IPS-11a (cell line): ENCODE results near the gene ABR.
"Not testable (repeated sequence)": the region's sequence is repeated elsewhere in the genome, so short reads cannot be mapped to it uniquely, and the experiment has no call there.

Experiments
- H3K4me3 ChIP-seq: one replicate; pipeline ENCODE4 v1.5.1; 2013; ENCODE audit warnings: low read depth, low read length, control low read depth

ABR gene

DNA sequence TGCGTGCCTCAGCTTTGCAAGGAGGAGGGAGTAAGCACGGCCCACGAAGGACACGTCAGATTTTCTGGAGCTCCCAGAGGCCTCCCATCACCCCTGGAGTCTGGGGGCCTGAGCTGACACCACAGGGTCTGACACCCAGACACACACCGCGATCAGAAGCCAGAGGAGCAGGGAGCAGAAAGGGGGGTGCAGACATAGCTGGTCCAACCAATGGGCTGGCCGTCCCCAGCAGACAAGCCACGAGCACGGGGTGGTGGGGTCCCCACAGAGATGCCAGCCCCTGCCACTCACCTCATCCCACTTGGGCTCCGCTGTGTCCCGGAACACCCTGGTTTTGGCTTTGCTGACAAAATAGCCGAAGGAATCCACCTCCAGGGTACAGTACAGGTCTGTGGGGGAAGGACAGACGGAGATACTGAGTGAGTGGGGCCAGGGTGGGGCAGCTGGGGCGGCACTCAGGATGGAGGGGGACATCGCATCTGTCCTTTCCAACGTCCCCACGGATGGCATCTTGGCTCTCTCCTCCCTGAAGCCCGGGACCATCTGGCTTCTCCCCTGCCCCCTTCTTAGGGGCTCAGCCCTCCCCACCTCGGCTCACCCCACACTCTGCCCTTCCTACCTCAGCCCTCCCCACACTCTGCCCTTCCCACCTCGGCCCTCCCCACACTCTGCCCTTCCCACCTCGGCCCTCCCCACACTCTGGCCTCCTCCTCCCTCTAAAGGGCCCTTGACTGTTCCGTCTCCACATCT is 129.4 kb downstream of the ABR start:
- H3K4me3 ChIP-seq: no peak overlapping the region

DNA sequence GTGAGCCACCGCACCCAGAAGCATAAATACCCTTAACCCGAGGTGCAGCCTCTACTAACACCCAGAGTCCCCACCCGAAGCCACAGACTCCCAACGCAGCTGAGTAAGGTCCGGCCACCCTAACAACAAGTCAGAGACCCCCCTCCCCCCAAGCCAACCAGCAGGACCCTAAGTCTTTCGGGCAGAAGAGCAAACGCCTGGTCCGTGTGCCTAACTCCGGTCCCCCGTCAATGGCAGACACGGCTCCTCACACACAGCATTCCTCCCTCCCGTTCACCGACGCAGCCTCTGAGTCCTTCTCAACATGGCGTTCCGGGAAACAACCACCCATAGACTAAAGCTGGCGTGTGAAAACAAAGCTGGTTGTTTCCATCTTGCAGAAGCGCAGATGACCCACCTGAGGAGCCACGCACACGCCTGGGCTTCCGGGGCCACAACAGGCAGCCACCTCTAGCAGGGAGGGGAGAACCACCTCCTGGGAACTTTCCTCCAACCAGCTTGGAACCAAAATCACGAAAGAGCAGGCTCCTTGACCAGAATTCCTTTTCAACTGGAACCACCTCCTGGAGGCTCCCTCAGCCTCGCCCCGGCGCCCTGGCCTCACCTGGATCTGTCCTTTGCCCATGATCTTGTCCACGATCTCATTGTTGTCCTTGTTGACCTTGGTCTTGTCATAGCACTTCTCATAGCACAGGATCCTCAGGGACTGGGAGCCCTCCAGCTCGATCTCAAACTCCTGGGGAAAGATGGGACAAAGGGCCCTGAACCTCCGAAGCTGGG is 130.1 kb downstream of the ABR start:
- no peak overlapping the region for H3K4me3 ChIP-seq

DNA sequence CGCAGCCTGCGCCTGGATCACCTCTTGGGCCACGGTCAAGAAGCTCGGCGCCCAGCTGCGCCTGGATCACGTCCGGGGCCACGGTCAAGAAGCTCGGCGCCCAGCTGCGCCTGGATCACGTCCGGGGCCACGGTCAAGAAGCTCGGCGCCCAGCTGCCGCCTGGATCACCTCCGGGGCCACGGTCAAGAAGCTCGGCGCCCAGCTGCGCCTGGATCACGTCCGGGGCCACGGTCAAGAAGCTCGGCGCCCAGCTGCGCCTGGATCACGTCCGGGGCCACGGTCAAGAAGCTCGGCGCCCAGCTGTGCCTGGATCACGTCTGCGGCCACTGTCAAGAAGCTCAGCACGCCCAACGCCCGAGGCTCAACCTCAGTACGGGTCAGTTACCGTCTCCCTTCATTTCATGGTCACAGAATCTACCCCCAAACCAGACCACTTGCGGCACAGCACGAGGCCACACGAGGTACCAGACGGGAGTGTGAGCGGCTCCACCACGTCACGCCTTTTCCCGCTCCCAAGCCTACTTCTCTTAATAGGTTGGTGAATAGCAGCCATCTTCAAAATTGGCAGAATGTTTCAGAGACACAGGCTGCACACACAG is 131.2 kb downstream of the ABR start:
- H3K4me3 ChIP-seq: not testable (repeated sequence)

DNA sequence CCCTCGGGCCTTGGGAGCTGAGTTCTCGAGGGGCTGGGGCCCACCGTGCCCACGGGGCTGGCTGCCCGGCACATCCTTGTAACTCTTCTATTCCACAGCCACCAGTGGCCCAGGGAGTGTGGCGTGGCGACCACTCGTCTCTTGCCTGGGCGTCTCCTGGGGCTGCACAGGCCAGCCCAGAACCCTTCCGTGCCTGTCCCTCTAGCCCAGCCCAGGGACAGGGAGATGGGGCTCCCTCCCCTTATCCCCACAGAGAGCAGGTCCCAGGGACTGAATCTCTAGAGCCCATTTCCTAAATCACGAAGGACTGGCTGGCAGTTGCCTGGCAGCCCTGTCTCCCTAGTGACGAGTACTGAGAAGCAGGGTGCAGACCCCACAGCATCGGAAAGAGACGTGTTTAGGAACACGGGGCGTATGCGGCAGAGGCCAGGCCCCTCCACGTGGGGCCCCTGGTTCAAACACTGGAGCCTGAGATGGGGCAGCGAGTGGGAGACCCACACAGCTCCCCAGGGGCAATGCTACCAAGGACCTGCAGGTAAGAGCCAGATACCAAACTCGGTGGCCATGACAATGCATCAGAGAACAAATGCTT is 131.8 kb downstream of the ABR start:
- H3K4me3 ChIP-seq: no peak overlapping the region

DNA sequence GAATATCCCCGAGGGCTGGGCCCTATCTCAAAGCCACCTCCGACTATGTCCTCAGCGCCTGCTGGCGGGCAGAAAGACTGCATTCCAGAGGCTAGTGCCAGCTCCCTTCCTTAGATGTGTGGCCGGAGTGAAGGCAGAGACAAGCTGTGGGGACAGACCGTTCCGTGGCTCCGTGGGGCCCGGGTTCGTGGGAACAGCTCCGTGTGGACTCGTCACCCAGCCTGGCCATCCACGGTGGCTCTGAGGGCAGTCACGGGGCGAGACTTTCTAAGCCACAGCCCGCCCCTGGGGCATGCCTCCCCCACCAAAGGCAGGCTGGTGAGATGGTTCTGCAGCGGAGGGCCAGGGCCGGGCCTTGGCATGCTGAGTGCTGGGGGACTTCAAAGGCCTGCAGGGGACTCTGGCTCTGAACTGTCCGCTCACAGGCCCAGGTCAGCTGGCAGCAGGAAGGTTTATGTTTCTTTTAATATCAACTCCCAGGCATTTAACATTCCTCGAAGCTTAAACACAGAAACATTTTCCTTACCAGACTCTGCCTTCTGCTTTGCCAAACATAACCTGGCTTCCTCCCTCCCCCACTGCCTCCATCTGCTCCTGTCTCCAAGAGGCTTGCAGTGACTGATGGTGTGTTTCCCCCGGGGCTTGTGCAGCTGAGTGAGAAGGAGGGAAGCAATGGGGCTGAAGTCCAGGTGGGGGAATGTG is 132.5 kb downstream of the ABR start:
- no peak overlapping the region for H3K4me3 ChIP-seq

DNA sequence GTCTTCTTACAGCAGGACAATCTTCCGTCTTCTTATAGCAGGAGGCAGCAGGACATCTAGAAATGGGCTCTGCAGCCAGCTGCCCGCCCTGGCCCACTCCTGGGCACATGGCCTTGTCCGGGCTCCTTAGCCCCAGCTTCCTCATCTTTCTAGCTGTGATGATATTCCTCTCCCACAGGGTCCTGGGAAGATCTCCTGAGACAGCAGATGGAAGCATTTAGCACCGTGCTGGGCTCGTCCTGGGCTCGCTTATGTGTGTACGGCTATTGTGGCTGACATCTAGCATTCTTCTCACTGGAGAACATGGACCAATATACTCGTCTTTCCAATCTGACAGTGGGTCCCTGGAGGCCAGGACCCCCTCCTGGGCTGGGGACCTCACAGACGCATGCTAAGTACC is 134.3 kb downstream of the ABR start:
- no peak overlapping the region for H3K4me3 ChIP-seq

DNA sequence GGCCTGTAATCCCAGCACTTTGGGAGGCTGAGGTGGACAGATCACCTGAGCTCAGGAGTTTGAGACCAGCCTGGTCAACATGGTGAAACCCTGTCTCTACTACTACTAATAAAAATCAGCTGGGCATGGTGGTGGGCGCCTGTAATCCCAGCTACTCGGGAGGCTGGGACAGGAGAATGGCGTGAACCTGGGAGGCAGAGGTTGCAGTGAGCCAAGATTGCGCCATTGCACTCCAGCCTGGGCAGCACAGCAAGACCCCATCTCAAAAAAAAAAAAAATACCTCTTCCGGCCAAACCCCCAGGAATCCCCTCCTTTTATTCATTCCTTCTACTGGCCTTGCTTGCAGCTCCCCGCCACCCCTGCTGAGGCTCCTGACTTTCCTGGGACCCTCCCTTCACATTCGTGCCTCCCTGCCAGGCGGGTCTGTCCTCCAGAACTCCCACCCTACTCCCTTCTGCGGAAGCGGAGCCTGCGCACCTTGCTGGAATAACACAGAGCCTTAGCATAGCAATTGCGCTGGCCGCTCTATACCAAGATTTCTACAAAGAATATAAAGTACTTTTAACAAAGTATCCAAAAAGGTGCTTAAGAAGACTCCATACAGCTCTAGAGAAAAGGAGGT is 135.3 kb downstream of the ABR start:
- H3K4me3 ChIP-seq: not testable (repeated sequence)

DNA sequence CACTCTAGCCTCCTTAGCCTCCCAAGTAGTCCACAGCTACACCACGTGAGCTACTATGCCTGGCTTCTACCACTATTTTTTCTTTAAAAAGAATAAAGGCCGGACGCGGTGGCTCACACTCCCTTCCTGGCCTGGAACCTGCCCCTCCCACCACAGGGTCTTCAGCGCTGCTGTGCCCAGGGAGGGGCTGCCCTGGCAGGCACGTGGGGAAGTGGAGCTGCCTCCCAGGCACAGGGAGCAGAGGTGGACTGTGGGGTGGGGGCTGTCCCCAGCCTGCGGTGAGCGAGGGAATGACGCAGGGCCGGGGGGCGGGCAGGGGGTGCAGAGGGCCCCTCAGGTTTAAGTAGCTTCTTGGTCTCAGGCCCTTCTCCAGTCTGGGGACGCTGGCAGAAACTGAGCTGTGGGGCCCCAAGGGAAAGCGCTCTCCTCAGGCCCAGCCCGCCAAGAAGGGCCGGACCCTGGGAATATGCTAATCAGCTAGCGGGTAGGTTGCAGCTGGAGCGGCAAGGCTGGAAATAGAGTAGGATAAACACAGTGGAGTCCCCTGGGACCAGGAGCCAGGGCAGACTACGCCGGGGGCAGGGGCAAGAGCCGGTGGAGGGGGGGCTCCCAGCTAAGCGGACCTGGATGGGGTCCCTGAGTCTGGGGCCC is 136.1 kb downstream of the ABR start:
- no peak overlapping the region for H3K4me3 ChIP-seq

DNA sequence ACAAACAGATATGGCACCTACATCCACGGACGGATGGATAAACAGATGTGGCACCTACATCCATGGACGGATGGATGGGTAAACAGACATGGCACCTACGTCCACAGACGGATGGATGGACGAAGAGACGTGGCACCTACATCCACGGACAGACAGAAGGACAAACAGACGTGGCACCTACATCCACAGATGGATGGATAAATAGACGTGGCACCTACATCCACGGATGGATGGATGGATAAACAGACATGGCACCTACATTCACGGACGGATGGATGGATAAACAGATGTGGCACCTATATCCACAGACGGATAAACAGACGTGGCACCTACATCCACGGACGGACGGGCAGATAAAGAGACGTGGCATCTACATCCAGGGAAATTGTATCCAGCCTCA is 137.3 kb downstream of the ABR start:
- no peak overlapping the region for H3K4me3 ChIP-seq

DNA sequence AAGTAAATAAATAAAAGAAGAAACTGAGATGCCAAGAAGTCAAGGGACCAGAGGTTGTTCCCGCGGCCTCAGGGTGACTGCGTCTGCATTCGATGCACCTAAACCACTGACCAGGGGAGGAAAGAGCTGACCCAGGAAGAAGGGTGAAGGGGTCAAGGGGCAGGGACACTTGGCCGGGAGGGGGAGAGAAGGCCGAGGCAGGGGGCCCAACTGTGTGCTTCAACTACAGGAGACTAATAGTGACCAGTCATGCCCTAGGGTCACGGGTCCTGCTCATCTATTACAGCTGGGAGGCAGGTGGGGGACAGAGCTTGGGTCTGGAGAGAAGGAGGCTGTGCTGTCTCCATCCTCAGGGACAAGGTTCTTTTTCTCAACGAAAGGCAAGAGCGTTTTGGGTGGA is 138.0 kb downstream of the ABR start:
- H3K4me3 ChIP-seq: no peak overlapping the region

DNA sequence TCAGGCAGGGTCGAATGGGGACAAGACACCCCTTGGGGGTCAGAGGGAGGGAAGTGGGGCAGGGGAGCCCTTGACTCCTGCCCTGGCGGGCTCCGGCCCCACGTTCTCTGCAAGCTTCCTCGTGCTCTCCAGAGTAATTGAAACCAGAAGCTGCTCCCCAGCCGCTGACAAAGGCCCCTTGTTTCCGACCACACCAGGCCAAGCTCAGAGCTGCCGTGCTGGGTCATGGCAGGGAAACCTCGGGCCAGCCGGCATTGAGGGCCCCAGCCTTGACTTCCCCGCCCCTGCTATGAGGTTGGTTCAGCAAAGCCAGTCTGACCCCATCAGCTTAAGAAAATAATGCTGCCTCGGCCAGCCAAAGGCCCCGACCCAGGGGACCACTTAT is 139.6 kb downstream of the ABR start:
- no peak overlapping the region for H3K4me3 ChIP-seq

DNA sequence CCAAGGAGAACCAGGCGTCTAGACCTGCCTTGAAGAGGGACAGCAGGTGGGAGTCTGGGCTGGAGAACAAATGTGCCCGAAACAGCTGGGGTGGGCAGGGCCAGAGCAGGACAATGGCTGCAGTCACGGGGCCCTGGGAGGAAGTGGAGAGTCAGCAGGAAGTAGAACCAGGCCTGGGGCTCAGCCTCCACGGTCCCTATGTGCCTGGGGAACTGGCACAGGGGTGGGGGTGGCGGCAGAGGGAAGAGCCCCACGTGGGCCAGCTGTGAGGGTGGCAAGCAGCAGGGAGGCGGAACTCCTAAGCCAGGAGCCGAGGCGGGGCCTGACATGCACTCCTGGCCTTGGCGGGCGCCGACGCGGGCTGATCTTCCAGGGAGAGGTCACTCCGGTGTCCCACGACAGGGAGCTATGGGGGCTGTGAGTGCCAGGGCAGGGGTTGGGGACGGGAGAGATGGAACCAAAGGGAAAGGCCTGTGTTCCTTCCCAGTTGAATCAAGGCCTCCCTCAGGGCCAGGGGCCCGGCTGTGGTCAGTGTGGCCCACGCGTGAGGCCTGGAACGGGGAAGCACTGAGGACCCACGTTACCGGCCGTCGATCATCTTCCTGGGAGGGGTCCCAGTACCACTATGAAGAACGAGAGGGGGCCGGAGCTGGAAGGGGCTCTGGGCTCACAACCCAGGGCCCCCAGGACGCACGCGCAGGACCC is 140.1 kb downstream of the ABR start:
- H3K4me3 ChIP-seq: no peak overlapping the region

DNA sequence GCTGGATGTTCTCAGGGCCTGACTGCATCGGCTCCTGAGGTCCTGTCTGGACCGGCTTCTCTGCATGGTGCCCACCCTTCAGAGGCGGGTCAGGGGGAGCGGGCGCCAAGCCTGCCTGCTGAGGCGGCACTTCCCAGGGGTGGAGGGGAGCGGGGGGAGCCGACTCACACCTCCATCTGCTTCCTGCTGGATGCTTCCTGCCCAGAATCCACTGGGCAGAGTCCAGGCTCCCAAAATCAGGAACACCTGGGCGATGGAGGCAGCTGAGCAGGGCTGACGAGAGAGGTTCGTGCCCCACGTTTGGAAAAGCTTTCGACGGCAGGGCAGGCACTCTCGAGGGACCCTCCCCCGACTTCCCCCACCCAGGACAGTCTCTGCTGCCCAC is 140.7 kb downstream of the ABR start:
- H3K4me3 ChIP-seq: no peak overlapping the region

DNA sequence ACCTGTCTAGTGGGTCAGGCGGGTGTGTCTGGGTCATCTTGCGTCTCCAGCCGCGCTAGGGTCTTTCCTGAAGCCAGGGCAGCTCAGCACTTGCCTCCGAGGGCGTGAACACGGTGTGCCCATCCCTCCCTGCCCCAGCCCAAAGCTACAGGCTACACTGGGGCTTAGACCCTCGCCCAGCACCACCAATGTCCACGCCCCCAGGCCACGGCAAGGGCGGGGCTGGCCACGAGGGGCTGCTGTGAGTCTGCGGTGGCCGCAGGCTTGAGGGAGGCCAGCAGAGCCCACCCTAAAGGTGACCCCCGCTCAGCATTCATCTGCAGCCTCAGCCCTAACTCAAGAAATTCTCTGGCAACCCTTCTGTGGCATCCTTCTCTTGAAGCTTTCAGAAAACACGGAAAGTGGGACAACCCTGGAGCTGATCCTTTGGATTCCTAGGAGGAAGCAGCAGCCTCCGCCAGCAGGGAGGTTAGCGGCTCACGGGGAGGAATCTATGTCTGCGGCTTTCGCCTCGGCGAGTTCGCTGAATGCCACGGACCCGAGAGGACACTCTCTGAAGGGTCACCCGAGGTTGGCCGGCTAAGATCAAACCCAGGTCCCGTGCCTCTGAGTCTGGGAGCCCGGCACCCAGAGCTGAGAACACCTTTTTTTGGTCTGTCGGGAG is 141.2 kb downstream of the ABR start:
- no peak overlapping the region for H3K4me3 ChIP-seq

DNA sequence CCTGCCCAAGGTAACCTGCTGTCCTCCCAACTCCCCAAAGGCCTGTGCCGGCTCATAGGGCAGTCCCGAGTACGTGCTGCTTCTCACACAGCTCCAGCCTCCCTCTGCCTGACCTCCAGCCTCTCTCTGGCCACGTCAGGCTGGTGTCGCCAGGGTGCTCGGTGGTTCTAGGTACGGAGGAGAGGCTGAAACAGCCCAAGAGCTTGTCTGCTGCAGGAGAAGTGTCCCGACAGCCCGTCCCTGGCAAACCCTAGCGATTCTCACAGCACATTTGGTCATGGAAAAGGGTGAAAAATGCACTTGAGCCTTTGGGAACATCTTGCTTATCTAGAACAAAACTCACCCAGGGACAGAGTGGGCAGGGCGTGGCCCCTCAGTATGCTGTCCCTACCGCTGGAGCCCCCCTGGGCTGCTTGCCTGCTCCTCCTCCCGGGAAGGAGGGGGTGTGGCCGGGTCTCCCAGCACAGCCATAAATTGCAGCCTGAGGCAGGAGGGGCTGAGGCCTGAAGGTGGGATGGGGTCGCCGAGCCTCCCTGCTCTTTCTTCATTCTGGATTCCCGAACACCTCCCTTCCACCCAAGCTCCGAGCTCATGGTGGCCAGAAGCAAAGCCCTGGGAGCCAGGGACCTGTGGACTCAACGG is 142.4 kb downstream of the ABR start:
- no peak overlapping the region for H3K4me3 ChIP-seq

DNA sequence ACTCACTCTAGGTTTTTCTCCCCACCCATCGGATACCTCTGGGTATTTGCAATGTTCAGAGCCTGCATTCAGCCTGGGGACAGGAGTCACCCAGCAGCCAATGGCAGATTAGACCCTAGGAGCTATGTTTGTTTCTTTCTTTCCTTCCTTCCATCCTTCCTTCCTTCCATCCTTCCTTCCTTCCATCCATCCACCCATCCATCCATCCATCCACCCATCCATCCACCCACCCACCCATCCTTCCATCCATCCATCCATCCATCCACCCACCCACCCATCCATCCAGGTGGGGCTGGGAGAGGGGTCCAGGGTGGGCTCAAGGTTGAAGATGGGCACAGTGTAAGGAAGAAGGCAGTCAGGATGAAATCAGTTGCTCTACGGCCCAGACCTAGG is 142.9 kb downstream of the ABR start:
- no peak overlapping the region for H3K4me3 ChIP-seq

DNA sequence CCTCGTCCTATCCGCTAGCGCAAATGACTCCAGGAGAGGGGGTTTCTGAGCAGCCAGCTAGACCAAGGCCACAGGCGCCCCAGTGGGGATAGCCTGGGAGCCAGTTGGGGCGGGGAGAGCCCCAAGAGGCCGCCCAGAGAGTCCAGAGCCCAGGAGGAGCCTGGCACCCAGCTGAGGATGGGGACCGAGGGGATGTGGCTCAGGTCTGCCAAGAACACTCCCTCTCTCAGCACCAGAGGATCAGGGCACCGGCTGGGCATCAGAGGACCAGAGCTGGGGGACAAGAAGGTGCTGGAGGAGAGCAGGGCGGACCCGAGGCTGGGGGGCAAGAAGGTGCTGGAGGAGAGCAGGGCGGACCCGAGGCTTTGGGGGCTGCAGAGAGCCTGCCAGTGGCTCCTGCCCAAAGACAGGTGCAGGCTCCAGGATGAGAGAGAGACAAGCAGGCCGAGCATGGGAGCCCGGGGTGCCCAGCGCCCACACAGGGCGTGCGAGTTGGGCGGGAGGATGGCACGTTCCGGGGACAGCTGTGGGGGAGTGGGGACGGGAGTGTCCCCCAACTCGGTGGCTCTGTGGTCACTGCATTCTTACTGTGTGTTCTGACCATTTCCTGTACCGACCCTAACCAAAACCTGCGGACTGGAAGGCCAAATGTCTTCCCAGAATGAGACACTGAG is 143.5 kb downstream of the ABR start:
- no peak overlapping the region for H3K4me3 ChIP-seq

DNA sequence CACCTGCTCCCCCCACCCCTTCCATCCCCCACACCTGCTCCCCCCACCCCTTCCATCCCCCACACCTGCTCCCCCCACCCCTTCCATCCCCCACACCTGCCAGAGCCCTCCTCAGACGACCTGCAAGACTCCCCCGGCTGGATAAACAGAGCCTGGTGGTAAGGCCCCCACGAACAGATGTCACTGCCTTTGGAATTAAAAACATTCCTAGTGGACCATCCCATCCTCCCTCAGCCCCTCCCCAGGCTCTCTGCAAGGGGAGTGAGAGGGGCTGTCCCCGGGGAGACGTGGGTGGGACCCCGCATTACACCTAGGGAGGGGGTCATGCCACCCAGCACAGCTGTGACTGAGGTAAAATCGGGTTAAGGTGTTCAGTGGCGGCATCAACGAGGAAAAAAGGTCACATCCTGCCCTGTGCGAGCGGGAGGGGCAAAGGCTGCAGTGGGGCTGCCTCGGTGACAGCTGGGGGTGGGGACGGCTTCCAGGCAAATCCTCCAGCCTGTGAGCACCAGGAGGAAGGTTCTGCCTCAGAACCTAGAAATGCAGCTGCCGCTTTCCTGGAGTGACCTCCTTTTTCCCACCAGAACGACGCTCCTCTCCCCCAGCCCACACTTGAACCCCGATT is 144.1 kb downstream of the ABR start:
- H3K4me3 ChIP-seq: no peak overlapping the region
